Liver (tissue), 9 donors: Measurements from ENCODE around the gene P4HA2. TPM values are rescaled to one million over a fixed set of nuclear protein-coding genes. Genes with fewer than 3 reads are reported as not detected.

Experiments used
- DNase-seq: peaks from one replicate; pipeline ENCODE4 v3.0.0-alpha.2; 2017; ENCODE audit warnings: low spot score
- H3K27ac ChIP-seq, 2 donors: one replicate each; pipeline ENCODE4 v1.7.0; 2013; ENCODE audit warnings: inconsistent platforms in 2 of 2, low read length in 2 of 2, control low read depth in 1 of 2, low read depth in 1 of 2, mild to moderate bottlenecking in 1 of 2
- H3K27me3 ChIP-seq, 4 donors: one replicate each; pipeline versions ENCODE4 v1.6.1 to v1.7.0; 2013; ENCODE audit warnings: low read length in 3 of 4, inconsistent platforms in 1 of 4, mild to moderate bottlenecking in 1 of 4, moderate library complexity in 1 of 4; ENCODE audit not compliant: control insufficient read depth in 4 of 4, insufficient read depth in 4 of 4
- H3K36me3 ChIP-seq, 4 donors: one replicate each; pipeline versions ENCODE4 v1.6.1 to v1.7.0; 2013; ENCODE audit warnings: low read length in 3 of 4, mild to moderate bottlenecking in 3 of 4, low read depth in 1 of 4, moderate library complexity in 1 of 4; ENCODE audit not compliant: control insufficient read depth in 4 of 4, insufficient read depth in 3 of 4
- H3K4me1 ChIP-seq, 4 donors: one replicate each; pipeline versions ENCODE4 v1.6.1 to v1.7.0; 2013; ENCODE audit warnings: low read length in 3 of 4, mild to moderate bottlenecking in 3 of 4, moderate library complexity in 1 of 4; ENCODE audit not compliant: control insufficient read depth in 4 of 4, insufficient read depth in 4 of 4
- H3K4me3 ChIP-seq, 3 donors: one replicate each; pipeline versions ENCODE4 v1.6.1 to v1.7.0; 2013; ENCODE audit warnings: low read length in 3 of 3, control low read depth in 1 of 3, low read depth in 1 of 3, mild to moderate bottlenecking in 1 of 3
- H3K9ac ChIP-seq, 2 donors: one replicate each; pipeline ENCODE4 v1.7.0; 2013; ENCODE audit warnings: low read length in 2 of 2, mild to moderate bottlenecking in 2 of 2, moderate library complexity in 2 of 2, control low read depth in 1 of 2, low read depth in 1 of 2
- H3K9me3 ChIP-seq, 4 donors: one replicate each; pipeline versions ENCODE4 v1.6.1 to v1.7.0; 2013; ENCODE audit warnings: low read length in 3 of 4; ENCODE audit not compliant: control insufficient read depth in 4 of 4
- ATF3 ChIP-seq: IDR thresholded peaks from 2 replicates; pipeline ENCODE4 v1.6.1; 2016; ENCODE audit warnings: antibody characterized with exemption
- EGR1 ChIP-seq, 2 donors: IDR thresholded peaks; 2 replicates each; pipeline ENCODE4 v1.6.1; 2016 to 2018; ENCODE audit warnings: antibody characterized with exemption in 2 of 2, low read depth in 2 of 2
- FOXA1 ChIP-seq: IDR thresholded peaks from 2 replicates; pipeline ENCODE4 v1.6.1; 2016; ENCODE audit warnings: antibody characterized with exemption
- FOXA2 ChIP-seq: IDR thresholded peaks from 2 replicates; pipeline ENCODE4 v1.6.1; 2016; ENCODE audit warnings: antibody characterized with exemption
- GABPA ChIP-seq, 2 donors: IDR thresholded peaks in 1 of 2; conservative IDR thresholded peaks in 1 of 2; 2 replicates each; pipeline ENCODE4 v1.6.1; 2016; ENCODE audit warnings: antibody characterized with exemption in 2 of 2, mild to moderate bottlenecking in 1 of 2, moderate library complexity in 1 of 2
- HNF4A ChIP-seq, 2 donors: conservative IDR thresholded peaks; 2 replicates each; pipeline ENCODE4 v1.6.1; 2016; ENCODE audit warnings: antibody characterized with exemption in 2 of 2, mild to moderate bottlenecking in 2 of 2
- HNF4G ChIP-seq: IDR thresholded peaks from 2 replicates; pipeline ENCODE4 v1.6.1; 2016; ENCODE audit warnings: antibody characterized with exemption
- JUND ChIP-seq, 2 donors: IDR thresholded peaks; 2 replicates each; pipeline ENCODE4 v1.6.1; 2016; ENCODE audit warnings: antibody characterized with exemption in 2 of 2
- MAX ChIP-seq: IDR thresholded peaks from 2 replicates; pipeline ENCODE4 v1.6.1; 2016; ENCODE audit warnings: antibody characterized with exemption
- NR2F2 ChIP-seq: IDR thresholded peaks from 2 replicates; pipeline ENCODE4 v1.6.1; 2016; ENCODE audit warnings: antibody characterized with exemption
- RAD21 ChIP-seq, 2 donors: IDR thresholded peaks; 2 replicates each; pipeline ENCODE4 v1.6.1; 2016; ENCODE audit warnings: antibody characterized with exemption in 2 of 2, mild to moderate bottlenecking in 2 of 2
- RXRA ChIP-seq, 2 donors: IDR thresholded peaks; 2 replicates each; pipeline ENCODE4 v1.6.1; 2017 to 2018; ENCODE audit warnings: antibody characterized with exemption in 2 of 2, mild to moderate bottlenecking in 1 of 2
- SP1 ChIP-seq: IDR thresholded peaks from 2 replicates; pipeline ENCODE4 v1.6.1; 2018; ENCODE audit warnings: antibody characterized with exemption, mild to moderate bottlenecking
- TAF1 ChIP-seq: conservative IDR thresholded peaks from 2 replicates; pipeline ENCODE4 v1.6.1; 2016; ENCODE audit warnings: antibody characterized with exemption, mild to moderate bottlenecking
- YY1 ChIP-seq: IDR thresholded peaks from 2 replicates; pipeline ENCODE4 v1.6.1; 2016; ENCODE audit warnings: antibody characterized with exemption, mild to moderate bottlenecking
- ZBTB33 ChIP-seq: IDR thresholded peaks from 2 replicates; pipeline ENCODE4 v1.6.1; 2016; ENCODE audit warnings: antibody characterized with exemption
- WGBS: extraction: QIAGEN DNeasy Blood & Tissue Kit; methylation state at CpG from one replicate; pipeline ENCODE4 v1.1.7; 2013; 5-methylcytosine and 5-hydroxymethylcytosine counted together
- polyA plus RNA-seq, 2 donors: library from polyadenylated mRNA; stranded (reverse) in 1 of 2; unstranded in 1 of 2; fragments of 200-250 nt in 1 of 2; fragments of >200 nt in 1 of 2; fragmentation: Nextera tagmentation in 1 of 2; extraction: Ambion mirVana in 1 of 2; gene quantifications; one replicate each; pipeline versions ENCODE4 v1.2.1 to v1.2.3, GENCODE V29; 2013 to 2015
- total RNA-seq, 2 donors: library from RNA; depleted of rRNA; stranded (reverse); fragments of >200 nt; gene quantifications; one replicate each; pipeline ENCODE4 v1.2.3, GENCODE V29; 2014
- TF ChIP-seq, protein P1 (sequence below): fragments of 150-350 bp; IDR thresholded peaks from 2 replicates; pipeline ENCODE4 v1.5.1; 2017; ENCODE audit warnings: improper control_type of control experiment, low read depth, low read length; ENCODE audit not compliant: missing input control
- TF ChIP-seq, protein P2 (sequence below): IDR thresholded peaks from 2 replicates; pipeline ENCODE4 v1.6.1; 2016; ENCODE audit warnings: antibody characterized with exemption, mild to moderate bottlenecking
- donor health status: healthy.
- donor health status: healthy.
- donor health status: healthy.
- donor health status: healthy.
- donor health status: healthy.

The P4HA2 gene
- total and polyA plus RNA-seq, 4 donors = 4.6 to 7.9 (median 6.1) TPM

DNA sequence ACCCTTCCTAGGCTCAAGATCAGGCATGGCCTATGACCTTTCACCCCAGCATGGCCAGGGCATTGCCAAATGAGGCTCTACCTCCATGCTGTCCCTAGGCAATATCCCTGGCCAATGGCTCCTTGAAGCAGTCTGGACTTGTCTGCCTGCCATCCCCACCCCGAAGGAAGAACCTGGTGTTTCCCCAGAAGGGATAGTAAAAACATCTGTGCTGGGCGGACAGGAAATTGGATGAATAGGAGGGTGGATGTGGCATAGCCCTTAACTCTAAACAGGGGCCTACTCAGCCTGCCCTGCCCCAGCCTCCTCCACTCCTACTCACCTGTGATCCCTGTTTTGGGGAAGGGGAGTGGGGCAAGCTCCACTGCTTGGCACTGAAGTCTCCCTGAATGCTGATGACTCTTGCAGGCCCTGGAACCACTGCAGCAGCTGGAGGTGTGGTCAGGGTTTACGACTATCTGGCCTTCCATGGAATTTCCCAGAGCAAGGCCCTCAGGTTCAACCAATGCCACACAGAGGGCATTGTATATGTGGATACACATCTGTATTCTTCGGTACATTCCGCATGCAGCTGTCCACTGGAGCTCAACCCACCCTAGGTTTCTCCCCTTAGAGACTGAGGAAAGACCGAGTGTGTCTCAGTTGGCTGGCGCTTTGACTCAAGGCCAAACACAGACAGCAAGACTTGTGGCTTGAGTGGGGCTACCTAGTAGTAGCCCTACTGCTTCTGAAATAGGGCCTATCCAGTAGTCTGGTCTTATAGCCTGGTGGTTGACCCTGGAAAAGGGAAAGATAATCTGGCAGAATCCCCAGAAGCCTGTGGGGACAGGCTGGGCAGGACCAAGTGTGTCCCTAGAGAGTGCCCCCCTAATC is 6.4 kb upstream of the P4HA2 start:
- TF ChIP-seq FOXA1 (no peak), NR2F2 (no peak), FOXA2 (no peak)
- TF ChIP-seq, protein P1, sequence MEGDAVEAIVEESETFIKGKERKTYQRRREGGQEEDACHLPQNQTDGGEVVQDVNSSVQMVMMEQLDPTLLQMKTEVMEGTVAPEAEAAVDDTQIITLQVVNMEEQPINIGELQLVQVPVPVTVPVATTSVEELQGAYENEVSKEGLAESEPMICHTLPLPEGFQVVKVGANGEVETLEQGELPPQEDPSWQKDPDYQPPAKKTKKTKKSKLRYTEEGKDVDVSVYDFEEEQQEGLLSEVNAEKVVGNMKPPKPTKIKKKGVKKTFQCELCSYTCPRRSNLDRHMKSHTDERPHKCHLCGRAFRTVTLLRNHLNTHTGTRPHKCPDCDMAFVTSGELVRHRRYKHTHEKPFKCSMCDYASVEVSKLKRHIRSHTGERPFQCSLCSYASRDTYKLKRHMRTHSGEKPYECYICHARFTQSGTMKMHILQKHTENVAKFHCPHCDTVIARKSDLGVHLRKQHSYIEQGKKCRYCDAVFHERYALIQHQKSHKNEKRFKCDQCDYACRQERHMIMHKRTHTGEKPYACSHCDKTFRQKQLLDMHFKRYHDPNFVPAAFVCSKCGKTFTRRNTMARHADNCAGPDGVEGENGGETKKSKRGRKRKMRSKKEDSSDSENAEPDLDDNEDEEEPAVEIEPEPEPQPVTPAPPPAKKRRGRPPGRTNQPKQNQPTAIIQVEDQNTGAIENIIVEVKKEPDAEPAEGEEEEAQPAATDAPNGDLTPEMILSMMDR = no peak
- Histone ChIP-seq H3K27me3 (no peaks in the 10 kb centered on the region), H3K9ac (no peak overlapping the region), H3K27ac (no peak overlapping the region), H3K9me3 (no peaks in the 10 kb centered on the region), H3K36me3 (no peaks in the 10 kb centered on the region), H3K4me3 (no peak overlapping the region), H3K4me1 (peaks cover 0 to 10% (median 5%) of the 10 kb centered on the region in 4 donors)
- DNase-seq = no peak
- 93% methylated on average over 7 of the region's 7 CpGs for whole genome bisulfite sequencing

GRCh38 chr5:132233081-132233480 is 5.4 kb upstream of the P4HA2 start:
- H3K27me3 ChIP-seq = no peaks in the 10 kb centered on the region
- TF ChIP-seq, protein P1 = no peak
- TF ChIP-seq TAF1 = no peak
- no peak for TF ChIP-seq FOXA1
- no peak for TF ChIP-seq FOXA2
- no peak for TF ChIP-seq JUND (IDR thresholded peaks at IDR 0.05)
- TF ChIP-seq YY1 = no peak
- TF ChIP-seq GABPA (IDR thresholded peaks at IDR 0.05 in 1 of 2, conservative IDR thresholded peaks at IDR 0.05 in 1 of 2) = no peak
- TF ChIP-seq SP1 = no peak
- no peak for TF ChIP-seq ATF3
- TF ChIP-seq RXRA (IDR thresholded peaks at IDR 0.05) = no peak
- TF ChIP-seq, protein P2, sequence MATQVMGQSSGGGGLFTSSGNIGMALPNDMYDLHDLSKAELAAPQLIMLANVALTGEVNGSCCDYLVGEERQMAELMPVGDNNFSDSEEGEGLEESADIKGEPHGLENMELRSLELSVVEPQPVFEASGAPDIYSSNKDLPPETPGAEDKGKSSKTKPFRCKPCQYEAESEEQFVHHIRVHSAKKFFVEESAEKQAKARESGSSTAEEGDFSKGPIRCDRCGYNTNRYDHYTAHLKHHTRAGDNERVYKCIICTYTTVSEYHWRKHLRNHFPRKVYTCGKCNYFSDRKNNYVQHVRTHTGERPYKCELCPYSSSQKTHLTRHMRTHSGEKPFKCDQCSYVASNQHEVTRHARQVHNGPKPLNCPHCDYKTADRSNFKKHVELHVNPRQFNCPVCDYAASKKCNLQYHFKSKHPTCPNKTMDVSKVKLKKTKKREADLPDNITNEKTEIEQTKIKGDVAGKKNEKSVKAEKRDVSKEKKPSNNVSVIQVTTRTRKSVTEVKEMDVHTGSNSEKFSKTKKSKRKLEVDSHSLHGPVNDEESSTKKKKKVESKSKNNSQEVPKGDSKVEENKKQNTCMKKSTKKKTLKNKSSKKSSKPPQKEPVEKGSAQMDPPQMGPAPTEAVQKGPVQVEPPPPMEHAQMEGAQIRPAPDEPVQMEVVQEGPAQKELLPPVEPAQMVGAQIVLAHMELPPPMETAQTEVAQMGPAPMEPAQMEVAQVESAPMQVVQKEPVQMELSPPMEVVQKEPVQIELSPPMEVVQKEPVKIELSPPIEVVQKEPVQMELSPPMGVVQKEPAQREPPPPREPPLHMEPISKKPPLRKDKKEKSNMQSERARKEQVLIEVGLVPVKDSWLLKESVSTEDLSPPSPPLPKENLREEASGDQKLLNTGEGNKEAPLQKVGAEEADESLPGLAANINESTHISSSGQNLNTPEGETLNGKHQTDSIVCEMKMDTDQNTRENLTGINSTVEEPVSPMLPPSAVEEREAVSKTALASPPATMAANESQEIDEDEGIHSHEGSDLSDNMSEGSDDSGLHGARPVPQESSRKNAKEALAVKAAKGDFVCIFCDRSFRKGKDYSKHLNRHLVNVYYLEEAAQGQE = no peak
- no peak for TF ChIP-seq HNF4G
- no peak for TF ChIP-seq NR2F2
- TF ChIP-seq ZBTB33 = no peak
- TF ChIP-seq MAX = no peak
- no peak for TF ChIP-seq RAD21 (IDR thresholded peaks at IDR 0.05)
- TF ChIP-seq HNF4A (conservative IDR thresholded peaks at IDR 0.05) = no peak
- TF ChIP-seq EGR1 (IDR thresholded peaks at IDR 0.05; ENCODE audit: low read depth in 2 of 2) = no peak
- peaks cover 2 to 12% (median 5%) of the 10 kb centered on the region in 4 donors for H3K4me1 ChIP-seq
- H3K27ac ChIP-seq = no peak overlapping the region
- H3K9ac ChIP-seq = no peak overlapping the region
- no peak for DNase-seq
- no peak overlapping the region for H3K4me3 ChIP-seq
- no peaks in the 10 kb centered on the region for H3K9me3 ChIP-seq
- no peaks in the 10 kb centered on the region for H3K36me3 ChIP-seq
- WGBS = 99% methylated on average over 1 of the region's 1 CpG
